HG03095 (cell line): ENCODE measurements around the gene ARHGAP15.

Source experiments
- ATAC-seq: cut with Tn5 transposase; IDR thresholded peaks from one replicate; pipeline ENCODE4 v1.9.1; 2021; ENCODE audit warnings: moderate library complexity; ENCODE audit not compliant: unreplicated experiment

The ARHGAP15 gene

DNA sequence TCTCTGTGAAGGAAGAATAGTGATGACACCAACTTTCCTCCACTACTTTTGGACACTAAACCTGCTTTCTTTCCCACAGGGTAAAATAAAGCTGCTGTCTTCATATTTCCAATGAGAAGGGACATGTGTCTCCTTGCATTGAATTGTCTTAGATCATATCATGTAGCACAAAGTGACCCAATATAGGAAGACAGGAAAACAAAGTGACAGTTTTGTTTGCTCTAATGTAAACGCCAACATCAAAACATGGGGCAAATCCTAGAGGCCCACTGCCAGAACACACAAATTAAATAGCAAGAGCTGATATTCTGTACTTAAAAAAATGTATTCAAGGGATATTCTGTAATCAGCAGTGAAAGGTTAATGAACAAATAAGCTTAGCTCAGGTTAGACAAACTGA, 36.1 kb downstream of the ARHGAP15 start:
- ATAC-seq, result no peak

DNA sequence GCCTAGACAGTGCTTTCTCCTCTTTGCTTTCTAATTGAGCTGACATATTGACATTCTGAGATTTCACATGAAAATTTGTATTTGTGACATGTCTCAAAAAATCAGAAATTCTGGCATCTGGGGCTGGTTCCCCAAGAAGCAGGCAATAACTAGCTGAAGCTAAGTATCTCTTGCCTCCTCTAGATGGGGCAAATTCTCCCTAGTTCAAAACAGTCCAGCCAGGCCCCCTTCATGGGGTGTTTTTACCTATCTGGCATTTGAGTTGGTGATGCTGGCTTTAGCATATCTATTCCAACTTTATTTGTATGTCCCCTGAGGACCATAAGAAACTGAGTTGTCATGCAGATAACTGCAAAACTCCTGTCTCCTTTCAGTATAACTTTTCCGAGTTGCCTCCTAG, 39.9 kb downstream of the ARHGAP15 start:
- ATAC-seq, result no peak

DNA sequence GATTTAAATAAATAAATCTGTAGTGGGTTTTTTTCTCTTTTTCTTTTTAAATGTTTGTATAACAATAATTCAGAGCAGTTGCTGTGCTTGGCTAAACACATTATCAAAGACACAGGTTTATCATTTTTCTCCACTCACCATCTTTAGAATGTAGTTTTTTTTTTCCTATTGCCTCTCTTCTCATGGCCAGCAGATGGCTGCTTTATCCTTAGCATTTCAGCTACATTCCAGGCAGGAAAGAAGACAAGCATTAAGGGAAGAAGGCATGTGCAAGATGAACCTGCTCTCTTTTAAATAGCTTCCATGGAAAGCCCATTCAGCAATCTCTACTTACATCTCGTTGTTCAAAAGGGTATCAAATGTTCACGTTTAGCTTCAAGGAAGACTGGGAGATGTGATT, 42.6 kb downstream of the ARHGAP15 start:
- no peak for ATAC-seq

DNA sequence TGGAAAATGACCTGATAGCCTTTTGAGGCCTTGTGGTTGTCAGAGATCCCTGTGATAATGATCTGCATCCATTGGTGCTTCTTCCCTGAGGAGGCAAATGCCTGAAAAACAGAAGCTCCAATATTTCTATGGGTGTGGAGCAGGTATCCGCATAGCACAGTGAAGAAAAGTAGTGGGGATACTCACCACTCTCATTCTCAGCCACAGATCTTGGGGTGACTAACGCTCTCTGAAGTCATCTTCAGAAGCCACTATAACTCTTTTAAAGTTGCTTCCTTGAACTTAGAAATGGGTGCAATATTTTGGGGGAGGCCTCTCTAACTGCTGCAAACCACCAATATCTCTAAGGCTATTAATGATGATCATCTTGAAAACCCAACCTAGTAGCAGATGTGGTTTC, 46.2 kb downstream of the ARHGAP15 start:
- no peak for ATAC-seq

DNA sequence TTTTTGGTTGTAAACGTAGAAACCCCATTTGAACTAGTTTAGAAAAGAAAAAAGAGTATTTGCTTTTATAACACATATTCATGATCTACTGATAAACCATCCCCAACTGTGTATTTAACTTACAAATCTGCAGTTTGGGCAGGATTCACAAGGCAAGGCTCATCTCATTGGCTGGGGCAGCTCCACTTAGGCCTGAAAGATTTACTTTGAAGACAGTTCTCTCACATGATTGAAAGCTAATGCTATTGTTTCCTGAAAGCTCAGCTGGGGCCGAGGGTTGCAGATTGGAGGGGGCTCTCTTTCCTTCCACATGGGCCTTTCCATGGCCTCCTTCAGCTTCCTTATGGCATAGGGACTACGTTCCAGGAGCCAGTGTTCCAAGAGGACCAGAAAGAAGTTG, 47.4 kb downstream of the ARHGAP15 start:
- no peak for ATAC-seq

DNA sequence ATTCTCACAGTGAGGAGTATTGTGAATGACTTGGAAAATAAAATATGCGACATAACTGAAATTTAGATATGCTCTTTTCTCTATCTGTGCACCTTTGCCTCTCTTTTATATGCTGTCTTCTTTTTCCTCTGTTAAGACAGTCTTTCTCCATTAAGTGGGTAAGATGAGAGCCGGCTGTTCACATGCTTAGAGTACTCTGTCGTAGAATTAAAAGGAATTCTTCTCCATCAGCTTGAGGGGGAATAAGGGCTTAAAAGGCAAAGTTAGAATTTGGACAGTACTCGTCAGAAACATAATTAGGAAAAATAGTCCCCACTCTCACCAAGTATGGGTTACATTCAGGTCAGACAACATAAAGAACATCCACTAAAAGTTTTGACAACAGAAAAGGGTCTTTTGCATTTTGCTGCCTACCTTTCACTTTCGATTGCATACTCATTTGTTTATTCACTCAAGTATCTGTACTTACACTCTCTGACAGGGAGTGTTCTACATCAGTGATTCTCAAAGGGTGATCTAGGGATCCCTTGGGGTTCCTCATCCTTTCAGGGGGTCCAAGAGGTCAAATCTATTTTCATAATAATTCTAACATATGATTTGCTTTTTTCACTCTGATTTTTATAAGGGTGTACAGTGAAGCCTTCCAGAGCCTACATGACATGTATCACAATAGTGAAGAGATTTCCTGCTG, 48.0 kb downstream of the ARHGAP15 start:
- ATAC-seq, result peak; percentile 94

DNA sequence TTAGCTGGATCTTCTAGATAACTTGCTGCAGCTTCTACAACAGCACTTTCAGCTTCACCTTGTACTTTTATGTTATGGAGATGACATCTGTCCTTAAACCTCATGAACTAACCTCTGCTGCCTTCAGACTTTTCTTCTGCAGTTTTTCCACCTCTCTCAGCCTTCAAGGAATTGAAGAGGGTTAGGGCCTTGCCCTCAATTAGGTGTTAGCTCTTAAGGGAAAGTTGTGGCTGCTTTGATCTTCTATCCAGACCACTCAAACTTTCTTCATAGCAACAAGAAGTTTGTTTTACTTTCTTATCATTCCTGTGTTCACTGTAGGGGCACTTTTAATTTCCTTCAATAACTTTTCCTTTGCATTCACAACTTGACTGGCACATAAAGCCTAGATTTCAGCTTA, 52.3 kb downstream of the ARHGAP15 start:
- no peak for ATAC-seq

DNA sequence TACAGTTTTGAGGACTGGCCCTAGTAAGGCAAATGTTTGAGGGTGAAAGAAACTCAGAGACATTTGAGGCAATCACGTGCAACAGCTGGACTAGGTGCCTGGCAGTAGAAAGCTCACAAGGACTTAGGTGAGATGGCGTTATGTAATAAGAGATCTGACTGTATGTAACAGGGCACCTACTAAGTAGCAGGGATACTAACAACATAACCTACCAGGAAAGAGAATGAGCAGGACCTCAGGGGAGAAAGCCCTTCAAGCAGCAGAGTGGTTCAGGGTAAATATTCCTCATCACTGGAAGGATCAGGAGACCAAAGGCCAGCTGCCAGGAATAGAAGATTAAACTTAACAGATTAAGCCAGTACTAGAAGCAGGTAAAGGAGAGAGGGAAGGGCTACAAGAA, 53.4 kb downstream of the ARHGAP15 start:
- ATAC-seq, result no peak

DNA sequence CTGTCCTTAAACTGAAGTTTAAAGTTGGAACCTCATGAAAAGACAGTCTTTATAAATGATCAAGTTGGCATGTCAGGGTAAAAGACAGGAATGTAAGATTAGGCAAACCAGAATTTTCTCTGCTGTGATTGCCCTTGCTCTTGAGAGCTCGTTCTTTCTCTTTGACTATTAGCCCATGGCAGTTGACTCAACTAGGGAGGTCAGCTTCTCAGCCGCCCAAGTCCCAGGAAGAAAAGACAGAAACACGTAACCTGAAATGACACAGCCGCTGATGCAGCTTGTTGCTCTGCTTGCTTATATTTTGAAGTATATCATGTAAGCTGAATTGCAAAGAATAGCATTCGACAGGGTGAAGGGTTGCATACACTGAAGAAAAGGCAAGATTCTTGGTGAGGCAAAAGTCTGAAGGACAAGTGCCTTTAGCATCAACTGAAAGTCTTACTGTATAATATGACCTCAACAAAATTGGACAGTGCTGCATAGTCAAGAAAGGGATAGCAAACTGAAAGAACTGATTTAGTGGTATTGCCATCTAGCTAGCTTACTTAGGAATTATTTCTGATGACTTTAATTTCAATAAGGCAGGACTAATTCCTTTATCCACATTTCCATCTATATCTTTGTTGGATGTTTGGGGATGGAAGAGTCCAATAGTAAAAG, 54.7 kb downstream of the ARHGAP15 start:
- ATAC-seq, result peak; percentile 85

DNA sequence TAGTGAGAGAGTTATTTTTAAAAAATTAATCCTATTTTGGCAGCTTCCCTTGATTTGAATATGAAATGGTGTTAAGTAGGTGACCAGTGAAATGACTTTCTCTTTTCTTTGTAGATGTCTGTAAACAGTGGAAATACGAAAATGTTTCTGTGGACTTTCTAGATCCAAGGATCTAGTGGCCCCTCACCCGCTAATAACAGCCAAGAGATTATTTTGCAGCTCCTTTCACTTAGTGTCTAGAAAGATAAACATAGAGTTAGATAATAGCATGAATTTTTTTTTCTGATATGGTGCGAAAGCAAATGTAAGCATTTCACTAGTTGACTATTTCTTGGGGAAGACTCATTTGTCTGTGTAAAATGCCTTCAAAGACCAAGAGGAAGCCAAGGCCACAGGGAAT, 57.7 kb downstream of the ARHGAP15 start:
- no peak for ATAC-seq

DNA sequence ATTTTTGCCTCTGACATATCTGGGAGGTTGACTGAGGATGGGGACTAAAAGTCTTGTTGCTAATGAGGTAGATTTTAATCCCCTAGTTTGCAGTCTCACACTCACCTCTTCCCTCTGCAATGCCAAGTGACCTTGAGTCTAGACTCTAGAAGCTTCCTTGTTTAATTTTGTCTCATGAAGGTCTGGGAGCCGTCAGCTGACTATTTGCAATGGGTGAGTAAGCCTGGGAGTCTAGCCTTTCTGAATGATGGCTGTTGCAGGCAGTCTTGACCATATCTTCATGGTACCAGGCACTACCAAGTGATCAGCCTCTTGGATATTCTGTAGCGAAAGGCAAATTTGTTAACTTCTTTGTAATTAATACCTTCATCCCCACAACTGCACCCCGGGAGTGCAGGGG, 61.2 kb downstream of the ARHGAP15 start:
- no peak for ATAC-seq

DNA sequence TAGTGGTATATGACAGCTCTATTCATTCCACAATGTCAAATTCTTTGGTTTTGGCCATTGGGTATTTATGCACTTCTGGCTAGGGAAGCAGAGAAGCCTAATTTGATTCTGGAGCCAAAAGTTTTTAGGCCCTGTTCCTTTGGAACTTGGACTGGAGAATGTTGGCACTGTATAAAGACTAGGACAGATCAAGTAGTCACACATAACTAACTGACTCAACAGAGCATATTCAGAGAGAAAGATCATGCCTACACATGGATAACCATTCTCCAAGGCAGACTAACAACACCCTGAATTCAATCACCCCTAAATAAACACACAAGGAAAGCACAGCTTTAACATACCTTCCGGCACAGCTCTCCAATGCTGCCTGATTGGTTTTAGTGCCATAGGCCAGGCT, 62.9 kb downstream of the ARHGAP15 start:
- ATAC-seq, result no peak

DNA sequence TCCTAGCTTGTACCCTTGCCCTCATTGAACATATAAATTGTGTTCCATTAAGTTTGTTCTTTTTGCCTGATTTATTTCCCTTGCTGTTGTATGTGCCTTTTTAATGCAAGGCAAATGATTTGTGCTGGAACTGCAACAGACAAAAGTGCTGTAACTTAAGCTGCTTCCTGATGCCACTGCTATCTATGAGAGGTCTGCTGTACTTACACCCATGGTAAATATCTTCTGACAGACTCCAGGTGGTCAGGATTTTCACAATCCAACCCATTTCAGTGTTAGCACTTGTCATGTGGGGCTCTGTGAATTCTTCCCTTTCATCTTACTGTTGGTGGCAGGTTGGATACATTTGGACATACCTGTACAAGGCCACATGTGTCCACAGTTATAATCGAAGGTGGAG, 63.5 kb downstream of the ARHGAP15 start:
- no peak for ATAC-seq

DNA sequence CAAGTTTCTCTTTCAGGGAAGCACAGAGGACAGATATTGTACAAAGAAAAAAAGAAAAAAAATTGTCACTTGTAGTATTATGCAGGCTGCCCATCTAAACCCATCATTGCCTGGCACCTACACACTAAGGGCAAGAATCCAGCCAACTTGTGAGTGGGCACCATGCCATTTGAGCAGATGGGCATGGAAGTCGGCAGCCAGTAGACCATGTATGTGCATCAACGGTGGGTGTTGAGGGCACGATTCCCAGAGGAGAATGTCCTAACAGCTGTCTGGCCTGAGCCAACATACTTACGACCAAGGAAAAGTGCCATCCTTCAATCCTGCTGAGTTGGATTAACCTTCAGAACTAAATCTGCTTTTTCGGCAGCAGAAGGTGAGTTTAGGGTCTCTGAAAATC, 63.9 kb downstream of the ARHGAP15 start:
- no peak for ATAC-seq

DNA sequence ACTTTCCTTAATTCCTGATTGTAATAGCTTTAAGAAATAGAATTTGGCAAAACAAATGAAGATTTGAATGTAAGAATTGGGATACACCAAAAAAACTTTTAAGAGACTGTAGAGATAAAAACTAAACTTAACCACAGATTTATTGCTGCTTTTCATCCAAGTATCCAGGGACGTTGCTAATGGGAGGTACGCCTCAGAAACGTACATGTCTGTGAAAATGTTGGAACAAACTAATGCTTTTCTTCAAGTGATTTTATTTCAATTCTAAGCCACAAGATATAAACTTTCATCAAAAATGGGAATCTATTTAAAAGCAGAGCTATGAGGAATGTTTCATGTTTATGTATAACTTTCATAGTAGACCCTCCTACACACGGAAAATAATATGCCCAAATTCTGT, 66.3 kb downstream of the ARHGAP15 start:
- ATAC-seq, result no peak

DNA sequence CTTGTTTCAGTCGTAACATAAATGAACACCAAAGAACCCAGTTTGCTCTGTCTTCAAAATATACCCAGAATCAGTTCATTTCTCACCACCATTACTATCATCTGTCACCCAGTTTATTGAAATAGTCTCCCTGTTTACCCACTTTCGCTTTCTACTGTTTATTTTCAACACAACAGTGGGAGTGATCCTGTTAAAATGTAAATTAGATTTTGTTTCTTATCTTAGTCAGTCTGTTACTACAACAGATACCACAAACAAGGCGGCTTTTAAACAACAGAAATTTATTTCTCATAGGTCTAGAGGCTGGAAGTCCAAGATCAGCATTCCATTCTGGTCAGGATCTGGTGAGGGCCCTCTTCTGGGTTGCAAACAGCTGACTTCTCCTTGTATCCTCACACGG, 74.8 kb downstream of the ARHGAP15 start:
- ATAC-seq, result no peak

DNA sequence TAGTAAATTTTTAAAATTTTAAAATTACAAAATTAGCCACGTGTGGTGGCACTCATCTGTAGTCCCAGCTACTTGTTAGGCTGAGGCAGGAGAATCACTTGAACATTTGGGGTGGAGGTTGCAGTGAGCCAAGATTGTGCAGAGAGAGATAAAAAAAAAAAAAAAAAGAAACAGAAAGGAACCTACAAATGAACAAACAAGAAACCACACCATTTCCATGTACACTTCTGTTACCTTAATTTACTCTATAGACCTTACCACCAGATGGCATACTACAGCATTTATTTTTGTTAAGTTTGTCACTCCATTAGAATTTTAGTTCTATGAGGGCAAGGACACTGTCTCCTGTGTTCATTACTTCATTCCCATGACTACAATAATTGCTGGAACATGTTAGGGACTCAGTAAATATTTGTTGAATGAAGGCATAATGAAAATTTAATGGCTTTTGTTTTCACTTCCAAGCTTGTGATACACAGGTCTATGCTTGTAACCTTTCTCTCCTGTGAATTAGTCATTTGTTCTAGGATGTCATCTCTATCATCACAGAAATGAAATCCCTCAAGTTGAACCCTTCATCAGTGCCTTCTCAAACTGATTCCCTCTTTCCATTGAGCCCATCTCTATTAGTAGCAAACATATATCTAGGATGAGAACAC, 76.0 kb downstream of the ARHGAP15 start:
- ATAC-seq, result no peak

DNA sequence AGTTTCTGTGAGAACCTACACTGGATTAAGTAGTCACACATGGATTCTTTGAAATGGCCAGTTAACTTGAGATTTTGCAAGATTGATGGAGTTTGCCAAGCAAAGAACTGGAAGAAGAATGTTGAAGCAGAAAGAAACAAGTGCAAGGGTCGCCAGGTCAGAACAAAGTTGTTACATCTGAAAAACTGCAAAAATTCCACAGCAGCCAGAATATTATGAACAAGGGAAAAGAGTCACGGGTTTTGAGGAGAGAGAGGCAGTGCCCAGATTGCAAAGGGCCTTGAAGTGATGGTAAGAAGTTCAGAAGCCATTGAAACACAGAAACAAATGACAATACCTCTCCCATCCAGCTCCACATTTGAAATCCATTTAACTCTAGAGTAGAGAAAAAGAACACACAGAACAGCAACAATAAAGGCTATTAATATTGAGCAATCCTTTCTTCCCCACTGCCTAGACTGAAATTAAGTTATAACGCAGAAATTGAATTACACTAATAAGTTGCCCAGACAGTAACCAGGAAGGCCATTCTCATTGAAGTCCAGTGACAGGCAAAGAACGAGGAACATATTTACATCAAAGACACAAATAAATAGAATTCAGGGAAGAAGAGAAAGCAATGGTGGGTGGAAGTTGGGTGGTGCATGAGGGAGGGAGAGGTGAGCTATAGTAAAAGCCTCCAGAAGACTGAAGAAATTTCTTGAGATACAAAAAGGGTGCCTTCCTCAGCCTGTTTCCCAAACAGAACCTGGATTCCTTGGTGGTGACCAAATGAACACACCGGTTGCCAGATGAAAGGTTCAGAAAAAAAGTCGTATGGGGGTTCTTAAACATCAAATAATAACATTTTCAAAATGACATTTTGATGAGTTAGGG, 80.6 kb downstream of the ARHGAP15 start:
- no peak for ATAC-seq

DNA sequence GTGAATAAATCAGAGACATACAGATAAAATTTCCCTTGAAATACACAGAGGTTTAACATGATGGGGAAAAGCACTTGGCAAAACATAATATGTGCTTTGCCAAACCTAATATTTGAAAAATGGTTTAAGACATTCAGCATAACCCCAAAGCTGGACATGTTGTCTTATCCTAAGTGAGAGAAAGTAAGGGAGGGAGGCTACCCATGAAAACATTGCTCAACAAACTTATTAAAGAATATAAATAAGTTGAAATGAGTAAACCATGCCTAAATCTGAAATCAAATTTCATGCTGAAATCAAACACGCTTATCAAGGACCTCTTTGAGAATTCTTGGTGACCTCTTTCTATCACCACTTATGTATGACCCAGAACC, 81.2 kb downstream of the ARHGAP15 start:
- ATAC-seq, result no peak

DNA sequence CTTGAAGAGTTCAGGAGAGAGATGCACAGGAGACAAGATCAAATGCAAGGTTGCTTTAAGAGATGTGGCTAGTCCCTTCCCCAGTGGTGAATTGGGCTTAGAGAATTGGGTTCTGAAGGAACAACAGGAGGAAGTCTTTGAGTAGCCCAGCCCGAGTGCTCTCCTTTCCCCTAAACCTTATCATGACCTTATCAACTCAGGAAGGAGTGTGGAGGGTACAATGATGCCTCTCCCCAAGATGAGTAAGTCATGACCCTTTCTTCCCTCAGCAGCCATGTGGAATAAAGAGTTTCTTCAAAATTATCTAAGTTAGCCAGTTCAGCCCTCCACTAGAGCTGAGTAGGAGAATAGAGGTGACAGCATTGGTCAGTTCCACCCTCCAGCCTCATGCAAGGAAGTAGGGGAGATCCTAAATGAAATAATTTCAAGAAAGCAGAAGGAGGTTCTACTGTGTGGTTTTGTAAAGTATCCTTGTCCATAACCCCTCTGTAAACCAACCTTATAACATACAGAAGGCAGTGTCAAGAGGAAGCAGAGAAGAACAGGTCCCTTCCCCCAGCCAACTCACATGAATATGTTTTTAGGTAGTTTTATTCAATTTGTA, 88.4 kb downstream of the ARHGAP15 start:
- ATAC-seq, result no peak

DNA sequence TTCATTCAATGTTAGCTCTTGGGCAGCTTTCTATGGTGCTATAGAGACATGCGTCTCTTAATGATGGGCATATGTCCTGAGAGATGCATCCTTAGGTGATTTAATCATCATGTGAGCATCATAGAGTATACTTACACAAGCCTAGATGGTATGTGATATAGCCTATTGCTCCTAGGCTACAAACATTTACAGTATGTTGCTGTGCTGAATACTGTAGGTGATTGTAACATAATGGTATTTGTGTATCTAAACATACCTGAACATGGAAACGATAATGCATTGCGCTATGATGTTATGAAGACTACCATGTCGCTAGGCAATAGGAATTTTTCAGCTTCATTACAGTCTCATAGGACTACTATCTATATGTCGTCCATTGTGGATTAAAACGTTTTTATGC, 89.4 kb downstream of the ARHGAP15 start:
- no peak for ATAC-seq
